ENCODE data around the gene SEL1L3.

The SEL1L3 gene

DNA sequence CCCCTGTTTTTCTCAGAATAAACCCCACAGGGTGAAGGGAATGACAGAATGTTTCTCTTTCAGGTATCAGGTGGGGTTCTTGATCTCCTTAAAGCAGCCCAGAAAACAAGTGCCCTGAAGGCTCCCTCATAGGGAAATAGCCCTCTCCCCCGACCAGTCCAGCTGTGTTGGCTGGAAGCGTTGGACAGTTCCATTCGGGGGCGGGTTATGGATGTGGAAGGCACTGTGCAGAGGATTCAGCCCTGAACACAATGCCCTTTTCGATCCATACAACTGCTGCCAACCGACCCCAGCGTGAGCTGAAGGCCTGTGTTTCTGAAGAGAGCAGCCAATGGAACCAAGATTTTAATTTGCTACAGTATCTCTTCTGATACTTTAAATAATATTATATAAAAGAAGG, 41.5 kb downstream of the SEL1L3 start:
- no peak for DNase-seq (ENCODE audit: low read depth, low spot score)
- ChIA-PET CTCF (interaction anchor here (1.6 kb wide), 1 partner anchor 15 kb away, joined by 4 read pairs; no protein-coding TSS in a partner anchor), POLR2A (no interaction called here)
- TF ChIP-seq, protein P1, sequence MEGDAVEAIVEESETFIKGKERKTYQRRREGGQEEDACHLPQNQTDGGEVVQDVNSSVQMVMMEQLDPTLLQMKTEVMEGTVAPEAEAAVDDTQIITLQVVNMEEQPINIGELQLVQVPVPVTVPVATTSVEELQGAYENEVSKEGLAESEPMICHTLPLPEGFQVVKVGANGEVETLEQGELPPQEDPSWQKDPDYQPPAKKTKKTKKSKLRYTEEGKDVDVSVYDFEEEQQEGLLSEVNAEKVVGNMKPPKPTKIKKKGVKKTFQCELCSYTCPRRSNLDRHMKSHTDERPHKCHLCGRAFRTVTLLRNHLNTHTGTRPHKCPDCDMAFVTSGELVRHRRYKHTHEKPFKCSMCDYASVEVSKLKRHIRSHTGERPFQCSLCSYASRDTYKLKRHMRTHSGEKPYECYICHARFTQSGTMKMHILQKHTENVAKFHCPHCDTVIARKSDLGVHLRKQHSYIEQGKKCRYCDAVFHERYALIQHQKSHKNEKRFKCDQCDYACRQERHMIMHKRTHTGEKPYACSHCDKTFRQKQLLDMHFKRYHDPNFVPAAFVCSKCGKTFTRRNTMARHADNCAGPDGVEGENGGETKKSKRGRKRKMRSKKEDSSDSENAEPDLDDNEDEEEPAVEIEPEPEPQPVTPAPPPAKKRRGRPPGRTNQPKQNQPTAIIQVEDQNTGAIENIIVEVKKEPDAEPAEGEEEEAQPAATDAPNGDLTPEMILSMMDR (IDR thresholded peaks at IDR 0.05; ENCODE audit: insufficient read depth, low read length, missing control alignments) = no peak
- no peak overlapping the region for H3K4me3 ChIP-seq (ENCODE audit: low read depth, low read length)

DNA sequence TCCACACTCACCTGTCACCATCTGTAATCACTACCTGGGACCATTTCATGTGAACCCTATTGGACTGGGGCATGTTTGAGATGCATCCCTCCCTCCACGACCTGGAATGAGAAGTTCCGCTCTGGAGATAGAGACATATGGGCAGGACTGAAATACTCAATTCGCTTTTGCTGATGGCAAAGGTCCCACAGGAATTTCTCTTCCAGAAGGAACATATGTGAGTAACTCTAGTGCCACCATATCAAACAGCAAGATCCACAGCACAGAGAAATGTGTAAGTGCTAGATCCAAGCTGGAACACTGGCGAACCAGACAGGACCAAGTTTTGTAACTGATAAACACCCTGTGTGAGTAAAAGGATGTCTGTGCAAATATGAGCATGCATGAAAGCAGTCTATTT, 43.9 kb downstream of the SEL1L3 start:
- ChIA-PET POLR2A (no interaction called here), CTCF (interaction anchor here (0.7 to 1.0 kb wide), 4 partner anchors 18 to 377 kb away, joined by 3 read pairs; no protein-coding TSS in a partner anchor)
- no peak for DNase-seq (ENCODE audit: low read depth, low spot score)
- TF ChIP-seq, protein P1 (IDR thresholded peaks at IDR 0.05; ENCODE audit: insufficient read depth, low read length, missing control alignments) = no peak
- no peak overlapping the region for H3K4me3 ChIP-seq (ENCODE audit: low read depth, low read length)

DNA sequence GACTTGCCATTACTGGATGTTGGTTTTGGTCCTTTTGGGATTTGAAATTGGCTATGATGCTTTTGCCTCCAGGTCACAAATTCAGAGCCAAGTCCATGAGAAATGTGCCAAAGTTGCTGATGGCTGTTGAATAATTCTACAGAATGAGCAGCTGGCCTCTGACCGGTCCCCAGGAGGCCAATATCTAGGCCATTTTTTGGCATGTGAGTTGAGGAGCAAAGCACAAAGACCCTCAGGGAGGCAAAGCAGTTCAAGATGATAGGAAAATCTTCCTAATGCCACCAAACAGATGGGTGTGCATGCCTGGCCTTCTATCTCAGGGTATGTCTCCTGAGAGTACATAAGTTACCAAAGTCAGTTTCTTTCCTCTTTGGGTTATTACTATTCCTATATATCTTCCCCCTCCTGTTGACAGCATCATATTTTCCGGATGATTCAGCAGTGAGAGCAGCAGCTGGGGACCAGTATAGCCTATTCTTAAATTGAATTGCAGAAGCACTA, 44.4 kb downstream of the SEL1L3 start:
- no peak overlapping the region for H3K4me3 ChIP-seq (ENCODE audit: low read depth, low read length)
- no peak for DNase-seq (ENCODE audit: low read depth, low spot score)
- ChIA-PET POLR2A (no interaction called here), CTCF (interaction anchor here (1.0 kb wide), 2 partner anchors 18 to 20 kb away, joined by 3 read pairs; no protein-coding TSS in a partner anchor)
- TF ChIP-seq, protein P1 (IDR thresholded peaks at IDR 0.05; ENCODE audit: insufficient read depth, low read length, missing control alignments) = no peak

DNA sequence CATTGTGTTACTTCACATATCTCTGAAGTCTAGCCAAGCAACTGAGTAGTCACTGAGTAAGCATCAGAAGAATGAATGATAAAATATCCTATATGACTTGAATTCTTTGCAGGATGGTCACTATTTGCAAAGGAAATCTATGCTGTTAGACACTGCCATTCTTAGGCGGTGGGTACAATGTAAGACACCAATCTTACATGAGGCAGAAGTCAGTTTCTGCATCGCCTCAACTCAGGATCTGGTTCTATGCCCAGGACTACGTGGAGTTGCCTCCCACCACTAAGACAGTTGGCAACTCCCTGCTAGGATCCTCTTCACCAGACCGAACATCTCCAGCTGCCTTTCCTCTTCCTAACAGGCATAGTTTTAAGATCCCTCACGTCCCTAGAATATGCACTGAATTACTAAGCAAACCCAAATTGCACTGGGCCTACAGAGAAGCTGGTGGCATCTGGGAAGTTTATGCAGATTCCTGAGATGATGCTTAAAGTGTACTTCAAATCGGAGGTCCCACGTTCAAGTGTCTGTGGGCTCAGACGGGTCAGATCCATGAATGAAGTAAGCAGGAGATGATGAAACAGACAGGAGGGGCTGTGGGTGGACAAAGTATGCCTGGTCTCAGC, 45.6 kb downstream of the SEL1L3 start:
- TF ChIP-seq, protein P1 (IDR thresholded peaks at IDR 0.05; ENCODE audit: insufficient read depth, low read length, missing control alignments) = no peak
- DNase-seq (ENCODE audit: low read depth, low spot score) = peak; percentile 64
- POLR2A ChIA-PET = interaction anchor here (0.7 to 0.9 kb wide), 2 partner anchors 21 kb away, joined by 4 read pairs; no protein-coding TSS in a partner anchor
- CTCF ChIA-PET = interaction anchor here (1.9 kb wide), 1 partner anchor 16 kb away, joined by 6 read pairs; no protein-coding TSS in a partner anchor
- no peak overlapping the region; the same call in 1 of the 2 replicates for H3K4me3 ChIP-seq (ENCODE audit: low read depth, low read length)

DNA sequence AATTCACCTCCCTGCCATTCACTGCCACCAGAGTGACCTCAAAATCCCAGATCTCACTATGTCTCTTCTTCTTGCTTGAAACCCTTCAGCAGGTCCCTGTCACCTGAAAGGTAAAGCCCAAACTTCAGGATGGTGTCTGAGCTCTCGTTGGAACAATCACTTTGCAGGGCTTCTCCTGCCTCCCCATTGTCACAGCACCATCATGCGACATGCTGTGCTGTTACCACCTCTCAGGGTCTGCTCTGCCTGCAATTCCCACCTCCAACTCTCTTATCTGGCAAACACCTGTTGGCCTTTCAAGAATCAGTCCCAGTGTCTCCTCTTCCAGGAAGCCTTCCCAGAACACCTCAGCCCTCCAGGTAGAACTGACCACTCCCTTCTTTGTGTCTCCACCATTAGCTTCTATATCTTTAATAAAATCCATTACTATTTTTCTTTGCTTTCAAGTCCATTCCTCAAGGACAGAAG, 46.2 kb downstream of the SEL1L3 start:
- no peak overlapping the region for H3K4me3 ChIP-seq (ENCODE audit: low read depth, low read length)
- CTCF ChIA-PET = interaction anchor here (1.9 kb wide), 1 partner anchor 16 kb away, joined by 6 read pairs; no protein-coding TSS in a partner anchor
- TF ChIP-seq, protein P1 (IDR thresholded peaks at IDR 0.05; ENCODE audit: insufficient read depth, low read length, missing control alignments) = no peak
- POLR2A ChIA-PET = interaction anchor here (0.9 kb wide), 1 partner anchor 21 kb away, joined by 4 read pairs; no protein-coding TSS in a partner anchor
- no peak for DNase-seq (ENCODE audit: low read depth, low spot score)

DNA sequence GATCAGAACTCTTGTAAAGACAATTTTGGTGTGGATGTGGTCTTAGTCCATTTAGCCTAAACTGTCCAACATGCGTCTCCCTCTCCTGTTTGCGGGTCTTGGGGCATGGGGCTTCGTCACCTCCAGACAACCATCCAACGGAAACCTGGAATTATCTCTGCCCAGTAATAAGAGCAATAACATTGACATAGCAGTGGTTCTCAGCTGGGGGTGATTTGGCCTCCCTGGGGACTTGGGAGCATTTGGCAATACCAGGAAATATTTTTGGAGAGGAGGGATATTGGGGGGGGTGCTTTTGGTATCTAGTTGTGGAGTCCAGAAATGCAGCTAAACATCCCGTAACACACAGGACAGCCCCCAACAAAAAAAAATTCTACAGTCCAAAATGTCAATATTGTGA, 47.2 kb downstream of the SEL1L3 start:
- DNase-seq (ENCODE audit: low read depth, low spot score) = no peak
- ChIA-PET POLR2A (no interaction called here), CTCF (interaction anchor here (1.0 to 1.5 kb wide), 3 partner anchors 48 to 375 kb away, joined by 3 to 6 read pairs (median 4); no protein-coding TSS in a partner anchor)

More for the DNA sequence above, 47.2 kb downstream of the SEL1L3 start:
- TF ChIP-seq, protein P1 (IDR thresholded peaks at IDR 0.05; ENCODE audit: insufficient read depth, low read length, missing control alignments) = no peak
- no peak overlapping the region for H3K4me3 ChIP-seq (ENCODE audit: low read depth, low read length)
